Osteoblast (primary cell): Measurements from ENCODE around the gene TM9SF3. TPM values are rescaled to one million over a fixed set of nuclear protein-coding genes. Genes with fewer than 3 reads are reported as not detected.

ENCODE experiments used
- DNase-seq: peaks from one replicate; pipeline ENCODE4 v3.0.0; 2011; ENCODE audit warnings: low spot score, mixed read lengths; ENCODE audit not compliant: insufficient read length; ENCODE audit errors: missing footprints
- H2AFZ ChIP-seq: 2 replicates; pipeline ENCODE4 v1.6.0; 2011; ENCODE audit warnings: mild to moderate bottlenecking, low read length
- H3K27ac ChIP-seq: 2 replicates; pipeline ENCODE4 v1.5.1; 2011; ENCODE audit warnings: mild to moderate bottlenecking, low read depth, low read length, moderate library complexity
- H3K27me3 ChIP-seq: 2 replicates; pipeline ENCODE4 v1.6.0; 2012; ENCODE audit warnings: mild to moderate bottlenecking, control low read depth, inconsistent platforms, low read length, moderate library complexity; ENCODE audit not compliant: insufficient read depth
- H3K36me3 ChIP-seq: 2 replicates; pipeline ENCODE4 v1.5.1; 2011; ENCODE audit warnings: mild to moderate bottlenecking, low read length, control low read depth, moderate library complexity; ENCODE audit not compliant: insufficient read depth
- H3K4me1 ChIP-seq: 2 replicates; pipeline ENCODE4 v1.5.1; 2011; ENCODE audit warnings: mild to moderate bottlenecking, low read length, control low read depth, moderate library complexity; ENCODE audit not compliant: insufficient read depth
- H3K4me2 ChIP-seq: 2 replicates; pipeline ENCODE4 v1.6.0; 2011; ENCODE audit warnings: mild to moderate bottlenecking, low read length; ENCODE audit not compliant: insufficient read depth
- H3K4me3 ChIP-seq: fragments of 200-600 bp; sonication (generic); 3 replicates; pipeline ENCODE4 v1.5.1; 2012; ENCODE audit warnings: mild to moderate bottlenecking, low read length, inconsistent platforms; ENCODE audit not compliant: insufficient read depth
- H3K79me2 ChIP-seq: 2 replicates; pipeline ENCODE4 v1.6.0; 2012; ENCODE audit warnings: mild to moderate bottlenecking, low read length, control low read depth, inconsistent platforms; ENCODE audit not compliant: insufficient read depth
- H3K9me3 ChIP-seq: 2 replicates; pipeline ENCODE4 v1.5.1; 2011; ENCODE audit warnings: low read depth, low read length, control low read depth
- H4K20me1 ChIP-seq: 2 replicates; pipeline ENCODE4 v1.6.0; 2012; ENCODE audit warnings: mild to moderate bottlenecking, low read length, control low read depth; ENCODE audit not compliant: insufficient read depth
- CTCF ChIP-seq: IDR thresholded peaks from 2 replicates; pipeline ENCODE4 v1.5.1; 2011; ENCODE audit warnings: mild to moderate bottlenecking, low read depth, low read length, moderate library complexity; ENCODE audit errors: extremely low read depth
- total RNA-seq: library from RNA; depleted of rRNA; stranded (reverse); fragments of >200 nt; gene quantifications from 2 replicates; pipeline ENCODE4 v1.2.3, GENCODE V29; 2012

TM9SF3 gene
- total RNA-seq, 1 donor = 124 TPM

DNA sequence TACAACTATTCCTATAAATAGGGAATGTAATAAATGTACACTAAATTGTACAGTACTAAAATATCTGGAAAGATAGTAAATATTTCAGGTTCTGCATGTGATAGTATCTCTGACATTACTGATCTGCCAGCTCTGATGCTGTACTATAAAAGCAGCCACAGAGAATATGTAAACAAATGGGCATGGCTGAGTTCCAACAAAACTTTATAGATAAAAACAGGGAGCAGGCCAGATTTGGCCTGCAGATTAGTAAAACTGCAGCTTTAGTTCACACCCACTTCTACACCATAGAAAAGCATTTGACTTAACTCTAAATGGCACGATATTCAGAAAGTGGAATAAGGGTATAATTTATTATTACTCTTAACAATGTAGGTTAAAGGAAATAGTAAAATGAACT, 54.3 kb downstream of the TM9SF3 start:
- no peaks in the 10 kb centered on the region for H3K9me3 ChIP-seq
- no peaks in the 10 kb centered on the region for H3K27me3 ChIP-seq
- no peak overlapping the region for H3K27ac ChIP-seq
- no peak for TF ChIP-seq CTCF
- no peak overlapping the region for H3K4me2 ChIP-seq
- peaks cover 5% of the 10 kb centered on the region for H4K20me1 ChIP-seq
- H3K4me1 ChIP-seq = no peaks in the 10 kb centered on the region
- peaks cover 34% of the 10 kb centered on the region for H3K36me3 ChIP-seq
- peaks cover 46% of the 10 kb centered on the region for H3K79me2 ChIP-seq
- DNase-seq = no peak
- no peak overlapping the region for H3K4me3 ChIP-seq
- H2AFZ ChIP-seq = no peak overlapping the region

- Histone ChIP-seq H2AFZ (no peak overlapping the region), H3K36me3 (peaks cover 58% of the 10 kb centered on the region), H4K20me1 (peaks cover 6% of the 10 kb centered on the region), H3K4me2 (no peak overlapping the region), H3K9me3 (no peaks in the 10 kb centered on the region), H3K4me3 (no peak overlapping the region), H3K4me1 (no peaks in the 10 kb centered on the region), H3K27me3 (no peaks in the 10 kb centered on the region), H3K79me2 (peaks cover 34% of the 10 kb centered on the region), H3K27ac (no peak overlapping the region)
- TF ChIP-seq CTCF = no peak
- no peak for DNase-seq
Observed at GRCh38 chr10:96529634-96530279, 57.1 kb downstream of the TM9SF3 start.

GRCh38 chr10:96524741-96525140, 62.1 kb downstream of the TM9SF3 start:
- no peaks in the 10 kb centered on the region for H3K27me3 ChIP-seq
- no peak overlapping the region for H2AFZ ChIP-seq
- no peaks in the 10 kb centered on the region for H3K9me3 ChIP-seq
- no peak overlapping the region for H3K27ac ChIP-seq
- peaks cover 56% of the 10 kb centered on the region for H3K36me3 ChIP-seq
- H3K4me1 ChIP-seq = no peaks in the 10 kb centered on the region
- no peak for TF ChIP-seq CTCF
- H4K20me1 ChIP-seq = peaks cover 12% of the 10 kb centered on the region
- no peak overlapping the region for H3K4me2 ChIP-seq
- no peak overlapping the region for H3K4me3 ChIP-seq
- peaks cover 11% of the 10 kb centered on the region for H3K79me2 ChIP-seq
- DNase-seq = no peak

- no peak for TF ChIP-seq CTCF
- peaks cover 9% of the 10 kb centered on the region for H4K20me1 ChIP-seq
- H3K4me1 ChIP-seq = peaks cover 18% of the 10 kb centered on the region
- no peak overlapping the region for H3K27ac ChIP-seq
- H3K4me2 ChIP-seq = no peak overlapping the region
- no peak overlapping the region for H2AFZ ChIP-seq
- DNase-seq = no peak
- peaks cover 10% of the 10 kb centered on the region for H3K27me3 ChIP-seq
- H3K79me2 ChIP-seq = no peaks in the 10 kb centered on the region
- H3K4me3 ChIP-seq = no peak overlapping the region
- peaks cover 29% of the 10 kb centered on the region for H3K36me3 ChIP-seq
- H3K9me3 ChIP-seq = no peaks in the 10 kb centered on the region
Observed at GRCh38 chr10:96517284-96517683, 69.5 kb downstream of the TM9SF3 start.
